Activated T-cell treated with anti-CD3 and anti-CD28 coated beads, Interleukin-2, amount 50 U/mL, for 72 hours (primary cell): ENCODE measurements around the gene CEP131. TPM values are rescaled to one million over a fixed set of nuclear protein-coding genes. Genes with fewer than 3 reads are reported as not detected.

ENCODE experiments used
- ATAC-seq, 2 donors: fragments of 150-1000 bp; cut with Tn5 transposase; replicated peaks in 1 of 2; 2 replicates each; pipeline ENCODE4 v1.10.0; 2021; ENCODE audit warnings: moderate library complexity in 2 of 2, mild to moderate bottlenecking in 1 of 2
- DNase-seq, 2 donors: peaks; one replicate each; pipeline ENCODE4 v3.0.0; 2021 to 2022; ENCODE audit warnings: mixed read lengths in 1 of 2
- H3K27ac Mint-ChIP-seq: one replicate; pipeline ENCODE4 v1.8.0; 2022; ENCODE audit warnings: mild to moderate bottlenecking, moderate library complexity, mixed read lengths
- H3K27me3 Mint-ChIP-seq: one replicate; pipeline ENCODE4 v1.8.0; 2022; ENCODE audit warnings: low read depth, mixed read lengths
- H3K36me3 Mint-ChIP-seq, 2 donors: one replicate each; pipeline ENCODE4 v1.8.0; 2022; ENCODE audit warnings: mixed read lengths in 2 of 2, mild to moderate bottlenecking in 1 of 2; ENCODE audit not compliant: insufficient read depth in 2 of 2
- H3K4me1 Mint-ChIP-seq: one replicate; pipeline ENCODE4 v1.8.0; 2022; ENCODE audit warnings: low read depth, mixed read lengths
- H3K4me3 Mint-ChIP-seq, 2 donors: one replicate each; pipeline ENCODE4 v1.8.0; 2022; ENCODE audit warnings: mild to moderate bottlenecking in 2 of 2, mixed read lengths in 2 of 2, moderate library complexity in 2 of 2
- H3K9me3 Mint-ChIP-seq, 2 donors: one replicate each; pipeline ENCODE4 v1.8.0; 2022; ENCODE audit warnings: mixed read lengths in 2 of 2
- total RNA-seq, 2 donors: library from RNA; stranded (reverse); gene quantifications; one replicate each; pipeline ENCODE4 v1.2.3, GENCODE V29; 2022

Gene CEP131
- total RNA-seq, 2 donors from 2014 or later = 8.1 to 11.4 TPM

GRCh38 chr17:81194225-81194760, 28.5 kb downstream of the CEP131 start:
- no peak for ATAC-seq
- Mint-ChIP-seq H3K4me3 (no peak overlapping the region), H3K36me3 (no peaks in the 10 kb centered on the region), H3K9me3 (no peaks in the 10 kb centered on the region), H3K27me3 (no peaks in the 10 kb centered on the region), H3K4me1 (no peaks in the 10 kb centered on the region), H3K27ac (no peak overlapping the region)
- no peak for DNase-seq

DNA sequence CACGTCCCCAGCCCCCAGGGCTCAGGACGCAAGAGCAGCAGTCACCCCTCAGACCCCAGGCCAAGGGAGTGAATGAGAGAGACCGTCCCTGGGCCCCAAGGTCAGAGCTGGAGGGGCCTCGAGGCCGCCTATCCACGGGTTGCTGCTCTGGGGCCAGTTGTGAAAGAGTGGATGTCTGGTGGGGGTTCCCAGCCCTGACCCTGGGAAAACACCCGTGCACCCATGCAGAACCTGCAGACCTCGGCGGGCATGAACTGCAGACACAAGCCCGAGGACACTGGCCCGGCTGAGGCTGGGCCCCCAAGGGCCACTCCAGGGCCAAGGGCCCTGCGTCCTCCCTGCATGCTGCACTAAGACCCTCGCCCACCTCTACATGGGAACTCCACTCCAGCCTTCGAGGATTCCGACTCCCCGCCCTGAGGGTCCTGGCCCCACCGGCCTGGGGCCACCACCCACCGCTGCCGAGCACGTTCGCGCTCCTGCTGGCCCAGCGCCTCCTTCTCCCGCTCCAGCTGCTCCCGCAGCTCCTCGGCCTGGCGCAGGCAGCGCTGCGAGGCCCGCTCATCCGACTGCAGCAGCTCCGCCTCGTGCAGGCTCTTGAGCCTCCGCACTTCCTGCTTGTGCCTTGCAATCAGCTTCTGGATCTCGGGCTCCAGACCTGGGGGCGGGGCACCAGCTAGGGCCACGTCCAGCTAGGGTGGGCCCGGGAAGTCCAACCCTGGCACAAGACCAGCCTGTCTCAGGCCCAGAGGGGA, 29.1 kb downstream of the CEP131 start:
- Mint-ChIP-seq H3K27ac (no peak overlapping the region), H3K4me1 (no peaks in the 10 kb centered on the region), H3K4me3 (no peak overlapping the region), H3K27me3 (no peaks in the 10 kb centered on the region), H3K36me3 (no peaks in the 10 kb centered on the region), H3K9me3 (no peaks in the 10 kb centered on the region)
- ATAC-seq = no peak
- no peak for DNase-seq

DNA sequence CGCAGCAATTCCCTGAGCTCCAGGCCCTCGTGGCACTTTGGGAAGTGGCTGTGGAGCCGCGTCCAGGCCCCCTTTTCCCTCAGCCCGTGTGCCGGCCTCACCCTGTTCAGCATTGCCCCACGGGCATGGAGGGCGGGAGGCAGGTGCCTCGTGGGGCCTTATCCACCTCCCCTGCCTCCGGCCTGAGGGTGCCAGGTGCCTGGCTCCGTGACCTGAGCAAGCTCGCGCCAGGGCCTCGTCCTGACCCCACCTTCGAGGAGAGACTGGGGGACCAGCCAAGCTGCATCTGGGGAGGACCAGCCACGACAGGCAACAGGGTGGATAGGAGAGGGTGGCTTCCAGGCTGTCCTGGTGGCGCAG, 29.7 kb downstream of the CEP131 start:
- Mint-ChIP-seq H3K36me3 (no peaks in the 10 kb centered on the region), H3K4me3 (no peak overlapping the region), H3K9me3 (no peaks in the 10 kb centered on the region), H3K27me3 (no peaks in the 10 kb centered on the region), H3K4me1 (no peaks in the 10 kb centered on the region), H3K27ac (no peak overlapping the region)
- DNase-seq = no peak
- ATAC-seq = no peak

- Mint-ChIP-seq H3K27me3 (no peaks in the 10 kb centered on the region), H3K27ac (no peak overlapping the region), H3K4me3 (no peak overlapping the region), H3K36me3 (no peaks in the 10 kb centered on the region), H3K4me1 (no peaks in the 10 kb centered on the region), H3K9me3 (no peaks in the 10 kb centered on the region)
- no peak for ATAC-seq
- no peak for DNase-seq
Observed at GRCh38 chr17:81192386-81193050, 30.2 kb downstream of the CEP131 start.

DNA sequence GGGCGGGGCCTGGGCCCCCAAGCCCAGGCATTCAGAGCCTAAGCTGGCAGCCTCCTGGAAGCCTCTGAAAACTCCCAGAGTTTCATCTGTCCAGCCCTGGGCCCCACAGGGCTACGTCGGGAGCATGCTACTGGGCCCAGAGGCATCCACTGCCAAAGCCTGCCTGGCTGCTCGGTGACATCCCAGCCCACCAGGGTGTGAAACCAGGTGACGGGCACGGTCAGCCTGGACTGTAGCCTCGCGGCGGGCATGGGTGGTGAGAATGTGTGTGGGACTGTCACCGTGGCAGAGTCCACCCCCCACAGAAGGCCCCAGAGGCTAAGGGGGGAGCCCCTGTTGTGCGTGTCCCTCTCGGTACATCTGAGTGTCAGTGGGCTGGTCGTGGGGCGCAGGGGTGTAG, 31.1 kb downstream of the CEP131 start:
- Mint-ChIP-seq H3K27ac (no peak overlapping the region), H3K36me3 (no peaks in the 10 kb centered on the region), H3K27me3 (no peaks in the 10 kb centered on the region), H3K4me3 (no peak overlapping the region), H3K9me3 (no peaks in the 10 kb centered on the region), H3K4me1 (no peaks in the 10 kb centered on the region)
- DNase-seq (no peak), ATAC-seq (no peak)

- Mint-ChIP-seq H3K4me1 (no peaks in the 10 kb centered on the region), H3K9me3 (no peaks in the 10 kb centered on the region), H3K27me3 (no peaks in the 10 kb centered on the region), H3K4me3 (no peak overlapping the region), H3K36me3 (no peaks in the 10 kb centered on the region), H3K27ac (no peak overlapping the region)
- ATAC-seq (no peak), DNase-seq (no peak)
Observed at GRCh38 chr17:81191116-81191515, 31.6 kb downstream of the CEP131 start.

- no peaks in the 10 kb centered on the region for H3K4me1 Mint-ChIP-seq
- H3K4me3 Mint-ChIP-seq = no peak overlapping the region
- no peaks in the 10 kb centered on the region for H3K36me3 Mint-ChIP-seq
- no peaks in the 10 kb centered on the region for H3K27me3 Mint-ChIP-seq
- DNase-seq = no peak
- no peak overlapping the region for H3K27ac Mint-ChIP-seq
- no peaks in the 10 kb centered on the region for H3K9me3 Mint-ChIP-seq
- no peak for ATAC-seq
Observed at GRCh38 chr17:81190591-81190990, 32.2 kb downstream of the CEP131 start.

GRCh38 chr17:81189670-81190530, 32.9 kb downstream of the CEP131 start:
- Mint-ChIP-seq H3K27me3 (no peaks in the 10 kb centered on the region), H3K9me3 (no peaks in the 10 kb centered on the region), H3K4me1 (no peaks in the 10 kb centered on the region), H3K27ac (no peak overlapping the region), H3K36me3 (no peaks in the 10 kb centered on the region), H3K4me3 (no peak overlapping the region)
- ATAC-seq (peak in 1 of 2 donors; percentile 17), DNase-seq (no peak)

DNA sequence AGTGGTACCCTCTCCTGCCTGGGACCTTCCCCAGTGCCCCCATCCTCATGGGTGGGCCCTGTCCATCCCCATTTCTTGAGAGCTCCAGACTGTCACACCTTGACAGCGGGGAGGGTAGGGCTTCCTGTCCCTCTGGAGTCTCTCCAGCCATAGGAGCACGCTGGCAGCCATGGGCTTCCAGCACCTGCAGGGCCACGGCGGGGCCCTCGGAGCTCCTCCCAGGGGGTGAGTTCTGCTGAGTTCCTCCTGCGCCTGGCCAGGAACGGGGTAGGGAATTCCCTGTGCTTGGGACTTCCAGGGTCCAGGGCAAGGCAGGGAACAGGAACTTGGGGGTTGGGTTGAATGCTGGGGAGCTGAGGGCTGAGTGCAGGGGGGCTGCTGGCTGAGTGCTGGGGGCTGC, 33.7 kb downstream of the CEP131 start:
- H3K4me1 Mint-ChIP-seq = no peaks in the 10 kb centered on the region
- no peak overlapping the region for H3K4me3 Mint-ChIP-seq
- H3K27me3 Mint-ChIP-seq = no peaks in the 10 kb centered on the region
- DNase-seq (no peak), ATAC-seq (no peak)
- no peaks in the 10 kb centered on the region for H3K36me3 Mint-ChIP-seq
- no peaks in the 10 kb centered on the region for H3K9me3 Mint-ChIP-seq
- H3K27ac Mint-ChIP-seq = no peak overlapping the region

DNA sequence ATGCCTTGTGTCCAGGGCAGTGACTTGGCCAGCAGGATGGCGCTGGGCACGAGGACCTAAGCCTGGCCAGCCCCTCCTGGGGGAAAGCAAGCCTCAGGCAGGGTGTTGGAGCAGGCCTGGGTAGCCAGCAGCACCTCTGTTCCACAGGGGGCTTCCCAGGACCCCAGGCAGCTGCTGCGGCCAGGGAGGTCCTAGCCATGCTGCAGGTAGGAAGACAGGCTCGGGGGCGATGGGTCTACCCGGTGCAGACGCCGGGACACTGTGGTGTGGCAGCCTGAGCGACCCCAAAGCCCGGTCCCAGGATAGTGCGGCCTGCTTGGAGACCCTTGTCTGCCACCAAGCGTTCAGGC, 34.3 kb downstream of the CEP131 start:
- no peaks in the 10 kb centered on the region for H3K36me3 Mint-ChIP-seq
- no peak overlapping the region for H3K27ac Mint-ChIP-seq
- DNase-seq = no peak
- no peak overlapping the region for H3K4me3 Mint-ChIP-seq
- no peak for ATAC-seq
- no peaks in the 10 kb centered on the region for H3K4me1 Mint-ChIP-seq
- no peaks in the 10 kb centered on the region for H3K27me3 Mint-ChIP-seq
- no peaks in the 10 kb centered on the region for H3K9me3 Mint-ChIP-seq

DNA sequence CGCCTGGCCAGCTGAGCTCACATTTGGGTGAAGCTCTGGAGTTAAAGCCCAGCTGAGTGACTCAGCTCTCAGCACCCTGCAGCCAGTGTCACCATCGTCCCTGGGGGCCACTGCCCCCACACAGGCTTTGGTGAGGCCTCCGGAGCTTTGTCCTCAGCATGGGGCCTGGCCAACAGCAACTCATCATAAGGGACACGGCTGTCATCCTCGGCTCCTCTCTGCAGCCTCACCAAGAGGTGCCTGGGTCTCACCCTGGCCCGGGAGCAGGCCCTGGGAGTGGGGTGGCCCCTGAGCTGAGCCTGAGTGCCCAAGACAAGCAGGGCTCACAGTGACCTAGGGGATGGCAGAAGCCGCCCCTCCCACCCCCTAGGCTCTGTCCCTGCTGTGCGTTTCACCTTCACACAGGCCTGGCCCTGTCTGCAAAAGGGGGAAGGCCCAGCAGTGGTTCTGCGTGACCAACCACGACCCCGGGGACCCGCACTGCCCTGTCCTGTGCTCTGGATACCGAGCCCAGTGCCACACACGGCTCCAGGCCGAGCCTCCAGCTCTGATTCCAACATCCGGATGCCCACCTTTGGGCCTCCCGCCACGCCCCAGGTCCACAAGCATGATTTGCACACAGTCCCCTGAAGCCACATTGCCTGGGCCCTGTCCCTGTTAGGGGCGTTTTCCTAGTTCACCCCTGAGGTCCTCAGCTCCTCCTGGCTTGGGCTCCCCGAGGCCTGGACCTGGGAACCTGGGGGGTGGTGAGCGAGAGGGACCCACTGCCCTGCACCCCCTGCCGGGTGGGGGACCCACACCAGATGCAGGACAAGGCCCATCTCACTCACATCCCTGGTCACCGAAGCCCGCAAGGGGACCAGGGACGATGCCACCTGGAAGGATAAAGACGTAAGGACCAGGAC, 34.9 kb downstream of the CEP131 start:
- ATAC-seq (no peak), DNase-seq (no peak)
- H3K4me1 Mint-ChIP-seq = no peaks in the 10 kb centered on the region
- H3K4me3 Mint-ChIP-seq = no peak overlapping the region
- no peaks in the 10 kb centered on the region for H3K36me3 Mint-ChIP-seq
- H3K27me3 Mint-ChIP-seq = no peaks in the 10 kb centered on the region
- H3K9me3 Mint-ChIP-seq = no peaks in the 10 kb centered on the region
- H3K27ac Mint-ChIP-seq = no peak overlapping the region

DNA sequence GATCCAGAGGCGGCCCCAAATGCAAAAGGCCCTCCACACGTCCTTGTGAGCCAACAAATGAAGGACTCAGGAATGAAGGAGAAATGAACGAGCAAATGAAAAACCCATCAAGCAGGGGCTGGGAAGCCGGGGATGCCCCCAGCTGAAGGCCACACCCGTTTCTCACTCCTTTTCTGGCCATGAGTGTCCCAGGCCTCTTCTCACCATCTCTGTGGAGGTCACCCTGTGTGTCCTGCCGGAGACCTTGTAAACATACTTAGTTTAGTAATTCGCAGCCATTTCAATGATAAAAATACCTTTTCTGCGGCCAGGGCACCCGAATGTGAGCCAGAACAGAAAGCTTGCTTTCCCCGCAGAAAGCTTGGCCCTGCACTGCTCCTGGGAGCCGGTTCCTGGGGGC, 35.6 kb downstream of the CEP131 start:
- Mint-ChIP-seq H3K27me3 (no peaks in the 10 kb centered on the region), H3K4me3 (no peak overlapping the region)
- DNase-seq = no peak

More for the DNA sequence above, 35.6 kb downstream of the CEP131 start:
- Mint-ChIP-seq H3K4me1 (no peaks in the 10 kb centered on the region), H3K27ac (no peak overlapping the region), H3K36me3 (no peaks in the 10 kb centered on the region), H3K9me3 (no peaks in the 10 kb centered on the region)
- no peak for ATAC-seq
